PC-3 (cell line): ENCODE results near the gene NEK1. TPM values are rescaled to one million over a fixed set of nuclear protein-coding genes. Genes with fewer than 3 reads are reported as not detected.

Source experiments
- ATAC-seq: fragments of 200-7000 bp; cut with Tn5 transposase; 2 replicates; pipeline ENCODE4 v1.9.1; 2020; ENCODE audit warnings: mild to moderate bottlenecking, moderate library complexity
- BruUV-seq: library from RNA; stranded (reverse); fragments of 400-500 nt; replicated peaks from 2 replicates; lab custom pipeline; 2021; lab: Mats Ljungman, UMichigan
- CTCF ChIA-PET: fragments of 300-600 bp; sonication (Branson Sonifier 250); formaldehyde crosslinking; loops from one replicate; lab custom pipeline; 2022; ENCODE audit warnings: antibody characterized with exemption; lab: Charles Lee
- POLR2A ChIA-PET: fragments of 300-600 bp; sonication (Branson Sonifier 250); formaldehyde crosslinking; loops from one replicate; lab custom pipeline; 2022; ENCODE audit warnings: antibody characterized with exemption; ENCODE audit not compliant: unreplicated experiment; lab: Charles Lee
- DNase-seq: peaks from one replicate; pipeline ENCODE4 v3.0.0-alpha.2; 2015
- H2AFZ ChIP-seq: fragments of 300-600 bp; sonication (generic); 2 replicates; pipeline ENCODE4 v1.6.0; 2016; ENCODE audit warnings: antibody characterized with exemption, low read length
- H3F3A ChIP-seq: fragments of 300-600 bp; sonication (generic); one replicate; pipeline ENCODE4 v1.6.0; 2017; ENCODE audit warnings: antibody characterized with exemption, low read length, control low read depth, mild to moderate bottlenecking; ENCODE audit not compliant: unreplicated experiment
- H3K27ac ChIP-seq: fragments of 300-600 bp; sonication (generic); 2 replicates; pipeline ENCODE4 v1.5.1; 2016; ENCODE audit warnings: mild to moderate bottlenecking, low read length
- H3K27me3 ChIP-seq: fragments of 300-600 bp; sonication (generic); 2 replicates; pipeline ENCODE4 v1.6.1; 2016; ENCODE audit warnings: low read length, mixed read lengths
- H3K36me3 ChIP-seq: fragments of 300-600 bp; sonication (generic); 2 replicates; pipeline ENCODE4 v1.6.1; 2016; ENCODE audit warnings: low read depth, mixed run types, low read length, mixed read lengths
- H3K4me1 ChIP-seq: fragments of 300-600 bp; sonication (generic); 2 replicates; pipeline ENCODE4 v1.5.1; 2016; ENCODE audit warnings: low read length; ENCODE audit not compliant: insufficient read depth
- H3K4me2 ChIP-seq: fragments of 300-600 bp; sonication (generic); 2 replicates; pipeline ENCODE4 v1.6.0; 2016; ENCODE audit warnings: low read length
- H3K4me3 ChIP-seq: fragments of 300-600 bp; sonication (generic); 2 replicates; pipeline ENCODE4 v1.5.1; 2016; ENCODE audit warnings: mild to moderate bottlenecking, low read length, mixed read lengths
- H3K79me2 ChIP-seq: fragments of 300-600 bp; sonication (generic); 2 replicates; pipeline ENCODE4 v1.6.1; 2017; ENCODE audit warnings: low read length, mixed read lengths
- H3K9ac ChIP-seq: fragments of 300-600 bp; sonication (generic); 2 replicates; pipeline ENCODE4 v1.6.0; 2016; ENCODE audit warnings: mild to moderate bottlenecking, low read length
- H3K9me2 ChIP-seq: fragments of 300-600 bp; sonication (generic); replicated peaks from 2 replicates; pipeline ENCODE4 v1.6.1; 2016; ENCODE audit warnings: mixed run types, low read length, mixed read lengths
- H3K9me3 ChIP-seq: fragments of 300-600 bp; sonication (generic); 2 replicates; pipeline ENCODE4 v1.6.1; 2016; ENCODE audit warnings: low read length, mixed read lengths
- H4K20me1 ChIP-seq: fragments of 300-600 bp; sonication (generic); 2 replicates; pipeline ENCODE4 v1.6.1; 2016; ENCODE audit warnings: low read length, mixed read lengths
- EZH2 ChIP-seq: fragments of 300-600 bp; sonication (generic); IDR thresholded peaks from one replicate; pipeline ENCODE4 v1.6.1; 2017; ENCODE audit warnings: antibody characterized with exemption, mild to moderate bottlenecking, low read length; ENCODE audit not compliant: unreplicated experiment
- EZH2phosphoT487 ChIP-seq: fragments of 300-600 bp; sonication (generic); IDR thresholded peaks from 2 replicates; pipeline ENCODE4 v1.6.1; 2018; ENCODE audit warnings: mild to moderate bottlenecking, antibody characterized with exemption, low read length, borderline replicate concordance
- intact Hi-C: fragments of 100-400 bp; cut with micrococcal nuclease; formaldehyde crosslinking; loops from 2 replicates; pipeline ENCODE4 v1.9.0; 2023
- total RNA-seq: library from RNA; depleted of rRNA; stranded (reverse); fragments of >200 nt; gene quantifications from 2 replicates; pipeline ENCODE4 v1.2.3, GENCODE V29; 2014
- TF ChIP-seq, protein P1 (sequence below): fragments of 300-600 bp; sonication (generic); conservative IDR thresholded peaks from 2 replicates; pipeline ENCODE4 v1.5.1; 2017; ENCODE audit warnings: antibody characterized with exemption, low read depth, mild to moderate bottlenecking, low read length

NEK1 gene
- total RNA-seq, 1 experiment from 2014 or later = 4.3 TPM

DNA sequence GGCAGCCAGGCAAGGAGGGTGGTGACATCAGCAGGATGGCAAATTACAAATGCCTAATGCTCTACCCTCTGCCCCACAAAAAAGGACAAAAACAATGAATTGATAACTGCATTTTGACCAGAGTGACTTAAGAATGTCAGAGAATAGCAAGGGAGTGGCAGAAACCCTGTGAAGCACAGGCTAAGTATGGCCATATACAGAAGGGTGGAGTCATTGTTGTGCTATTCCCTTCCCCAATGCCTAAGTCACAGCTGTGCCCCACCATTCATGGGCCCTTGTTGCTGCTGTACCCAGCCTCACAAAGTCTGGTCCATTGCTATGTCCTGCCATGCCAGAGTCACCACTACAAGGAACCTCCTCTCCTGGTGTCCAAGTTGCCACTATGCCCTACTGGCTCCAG lies 123.1 kb downstream of the NEK1 start:
- Histone ChIP-seq H3K4me2 (no peak overlapping the region), H3K36me3 (no peaks in the 10 kb centered on the region), H3K9me2 (no peaks in the 10 kb centered on the region), H3K27ac (no peak overlapping the region), H3K27me3 (no peaks in the 10 kb centered on the region), H3K4me3 (no peak overlapping the region), H3K9me3 (no peaks in the 10 kb centered on the region), H3K4me1 (peaks cover 17% of the 10 kb centered on the region), H3F3A (no peaks in the 10 kb centered on the region), H4K20me1 (no peaks in the 10 kb centered on the region), H3K79me2 (no peaks in the 10 kb centered on the region), H2AFZ (no peak overlapping the region), H3K9ac (no peak overlapping the region)
- intact Hi-C loops = loop anchor here (10.0 kb wide), 1 partner anchor 375 kb away; no protein-coding TSS in a partner anchor
- DNase-seq (no peak), ATAC-seq (no peak)
- TF ChIP-seq EZH2phosphoT487 (no peak), EZH2 (no peak)
- TF ChIP-seq, protein P1, sequence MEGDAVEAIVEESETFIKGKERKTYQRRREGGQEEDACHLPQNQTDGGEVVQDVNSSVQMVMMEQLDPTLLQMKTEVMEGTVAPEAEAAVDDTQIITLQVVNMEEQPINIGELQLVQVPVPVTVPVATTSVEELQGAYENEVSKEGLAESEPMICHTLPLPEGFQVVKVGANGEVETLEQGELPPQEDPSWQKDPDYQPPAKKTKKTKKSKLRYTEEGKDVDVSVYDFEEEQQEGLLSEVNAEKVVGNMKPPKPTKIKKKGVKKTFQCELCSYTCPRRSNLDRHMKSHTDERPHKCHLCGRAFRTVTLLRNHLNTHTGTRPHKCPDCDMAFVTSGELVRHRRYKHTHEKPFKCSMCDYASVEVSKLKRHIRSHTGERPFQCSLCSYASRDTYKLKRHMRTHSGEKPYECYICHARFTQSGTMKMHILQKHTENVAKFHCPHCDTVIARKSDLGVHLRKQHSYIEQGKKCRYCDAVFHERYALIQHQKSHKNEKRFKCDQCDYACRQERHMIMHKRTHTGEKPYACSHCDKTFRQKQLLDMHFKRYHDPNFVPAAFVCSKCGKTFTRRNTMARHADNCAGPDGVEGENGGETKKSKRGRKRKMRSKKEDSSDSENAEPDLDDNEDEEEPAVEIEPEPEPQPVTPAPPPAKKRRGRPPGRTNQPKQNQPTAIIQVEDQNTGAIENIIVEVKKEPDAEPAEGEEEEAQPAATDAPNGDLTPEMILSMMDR = no peak
- POLR2A ChIA-PET = no interaction called here
- no TSS peak for BruUV-seq
- CTCF ChIA-PET = interaction anchor here (0.6 to 0.7 kb wide), 2 partner anchors 464 to 478 kb away, joined by 5 read pairs; no protein-coding TSS in a partner anchor

DNA sequence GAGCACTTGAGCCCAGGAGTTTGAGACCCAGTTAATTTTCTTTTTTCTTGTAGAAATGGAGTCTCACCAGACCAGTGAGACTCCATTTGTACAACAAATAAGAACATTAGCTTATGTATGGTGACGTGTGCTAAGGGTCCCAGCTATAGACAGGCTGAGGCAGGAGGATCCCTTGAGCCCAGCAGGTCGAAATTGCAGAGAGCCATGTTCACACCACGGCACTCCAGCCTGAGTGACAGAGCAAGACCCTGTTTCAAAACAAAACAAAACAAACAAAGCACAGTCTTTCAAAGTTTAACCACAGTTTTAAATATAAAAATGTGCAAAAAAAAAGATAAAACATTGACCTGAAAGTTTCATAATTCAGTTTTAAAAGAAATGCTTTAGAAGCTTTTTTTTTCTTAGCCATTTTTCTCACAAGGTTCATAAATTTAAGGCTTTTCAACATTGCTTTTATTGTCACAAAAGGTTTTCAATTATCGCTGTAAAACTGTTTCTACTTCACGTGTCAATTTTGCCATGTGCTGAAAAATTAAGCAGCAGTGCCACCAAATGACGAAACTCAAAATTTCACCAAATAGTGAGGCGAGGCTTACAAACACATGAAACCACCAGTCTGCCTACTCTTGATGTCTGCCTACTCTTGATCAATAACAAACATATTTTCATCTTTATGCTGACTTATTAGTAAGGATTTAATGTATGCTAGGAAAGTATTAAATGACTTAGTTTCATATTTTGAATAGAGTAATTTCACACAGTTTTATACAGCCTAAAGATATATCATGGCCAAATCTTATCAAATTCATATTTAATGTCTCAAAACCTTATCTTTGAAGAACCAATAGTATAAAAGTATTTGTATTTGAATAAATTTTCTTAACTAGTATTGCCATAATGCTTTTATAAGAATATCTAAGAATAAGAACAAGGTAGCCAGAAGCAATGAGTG lies 126.3 kb downstream of the NEK1 start:
- no peaks in the 10 kb centered on the region for H3K79me2 ChIP-seq
- ChIA-PET CTCF (interaction anchor here (1.0 to 1.2 kb wide), 2 partner anchors 230 to 283 kb away, joined by 3 to 5 read pairs; no protein-coding TSS in a partner anchor), POLR2A (no interaction called here)
- no peaks in the 10 kb centered on the region for H3K27me3 ChIP-seq
- peak overlapping the region; percentile 76 for H2AFZ ChIP-seq
- BruUV-seq = no TSS peak
- H3F3A ChIP-seq = no peaks in the 10 kb centered on the region
- peak overlapping the region; percentile 28 for H3K4me3 ChIP-seq
- peak overlapping the region; percentile 76 for H3K4me2 ChIP-seq
- intact Hi-C loops = loop anchor here (1.0 to 10.0 kb wide), 4 partner anchors 214 to 563 kb away; no protein-coding TSS in a partner anchor
- peak; percentile 54; the same call in 1 of the 2 replicates for ATAC-seq
- H3K9ac ChIP-seq = peak overlapping the region; percentile 37
- H3K36me3 ChIP-seq = no peaks in the 10 kb centered on the region
- H3K27ac ChIP-seq = no peak overlapping the region
- TF ChIP-seq EZH2phosphoT487 = no peak
- TF ChIP-seq, protein P1 = peak; percentile 75
- no peak for TF ChIP-seq EZH2
- H3K9me2 ChIP-seq = no peaks in the 10 kb centered on the region
- peaks cover 18% of the 10 kb centered on the region for H3K4me1 ChIP-seq
- DNase-seq = peak; percentile 74
- no peaks in the 10 kb centered on the region for H3K9me3 ChIP-seq
- no peaks in the 10 kb centered on the region for H4K20me1 ChIP-seq
